Astrocyte of the spinal cord (primary cell): ENCODE results near the gene MYLK4.

ENCODE experiments used
- DNase-seq: peaks from one replicate; pipeline ENCODE4 v3.0.0; 2011; ENCODE audit warnings: low read depth, low spot score
- H3K4me3 ChIP-seq: 2 replicates; pipeline ENCODE4 v1.5.1; 2011; ENCODE audit warnings: low read depth, mild to moderate bottlenecking, low read length, moderate library complexity
- in situ Hi-C: cut with HindIII; loops from 2 replicates; pipeline ENCODE4 v1.10.0; 2017; ENCODE audit warnings: low sequenced_read_pairs
- TF ChIP-seq, protein P1 (sequence below): IDR thresholded peaks from 2 replicates; pipeline ENCODE4 v1.5.1; 2012; ENCODE audit warnings: low read depth, mild to moderate bottlenecking, low read length, inconsistent platforms

Gene MYLK4

GRCh38 chr6:2697291-2697690 lies 53.4 kb downstream of the MYLK4 start:
- no peak for DNase-seq
- no peak overlapping the region for H3K4me3 ChIP-seq
- in situ Hi-C loops: no loop called here
- TF ChIP-seq, protein P1, sequence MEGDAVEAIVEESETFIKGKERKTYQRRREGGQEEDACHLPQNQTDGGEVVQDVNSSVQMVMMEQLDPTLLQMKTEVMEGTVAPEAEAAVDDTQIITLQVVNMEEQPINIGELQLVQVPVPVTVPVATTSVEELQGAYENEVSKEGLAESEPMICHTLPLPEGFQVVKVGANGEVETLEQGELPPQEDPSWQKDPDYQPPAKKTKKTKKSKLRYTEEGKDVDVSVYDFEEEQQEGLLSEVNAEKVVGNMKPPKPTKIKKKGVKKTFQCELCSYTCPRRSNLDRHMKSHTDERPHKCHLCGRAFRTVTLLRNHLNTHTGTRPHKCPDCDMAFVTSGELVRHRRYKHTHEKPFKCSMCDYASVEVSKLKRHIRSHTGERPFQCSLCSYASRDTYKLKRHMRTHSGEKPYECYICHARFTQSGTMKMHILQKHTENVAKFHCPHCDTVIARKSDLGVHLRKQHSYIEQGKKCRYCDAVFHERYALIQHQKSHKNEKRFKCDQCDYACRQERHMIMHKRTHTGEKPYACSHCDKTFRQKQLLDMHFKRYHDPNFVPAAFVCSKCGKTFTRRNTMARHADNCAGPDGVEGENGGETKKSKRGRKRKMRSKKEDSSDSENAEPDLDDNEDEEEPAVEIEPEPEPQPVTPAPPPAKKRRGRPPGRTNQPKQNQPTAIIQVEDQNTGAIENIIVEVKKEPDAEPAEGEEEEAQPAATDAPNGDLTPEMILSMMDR: no peak

DNA sequence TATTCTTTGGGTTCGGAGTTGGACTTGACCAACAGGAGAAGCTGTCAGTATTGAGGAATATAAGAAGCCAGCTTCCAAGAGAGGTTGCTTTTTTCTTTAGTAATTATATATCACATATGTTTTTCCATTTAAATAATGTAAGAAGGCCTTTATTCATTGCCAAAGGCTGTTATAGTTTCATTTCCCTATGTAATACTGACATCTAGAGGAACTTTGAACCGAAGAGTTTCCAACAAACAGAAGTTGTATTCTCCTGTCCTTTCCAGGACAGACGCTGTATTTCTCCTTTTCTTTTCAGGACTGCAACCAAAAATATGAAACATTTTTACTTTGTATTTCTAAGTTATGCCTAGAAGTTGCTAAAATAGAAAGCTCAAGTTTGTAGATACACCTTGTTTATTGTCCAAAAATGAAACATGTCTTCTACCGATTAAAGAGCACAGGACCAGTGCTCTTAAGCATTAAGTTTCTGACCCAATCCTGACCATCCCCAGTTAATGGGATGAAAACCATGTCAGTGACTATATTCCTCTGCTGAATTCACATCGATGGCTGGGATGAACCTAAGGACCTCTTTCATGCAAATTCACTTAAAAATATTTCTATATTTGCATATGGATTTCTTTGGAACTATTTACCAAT lies 55.1 kb downstream of the MYLK4 start:
- H3K4me3 ChIP-seq: no peak overlapping the region
- DNase-seq: peak; percentile 68
- in situ Hi-C loops: no loop called here
- TF ChIP-seq, protein P1: peak; percentile 49

- no peak for DNase-seq
- TF ChIP-seq, protein P1: no peak
- H3K4me3 ChIP-seq: no peak overlapping the region
- in situ Hi-C loops: no loop called here
Observed at GRCh38 chr6:2693231-2693630, 57.5 kb downstream of the MYLK4 start.

DNA sequence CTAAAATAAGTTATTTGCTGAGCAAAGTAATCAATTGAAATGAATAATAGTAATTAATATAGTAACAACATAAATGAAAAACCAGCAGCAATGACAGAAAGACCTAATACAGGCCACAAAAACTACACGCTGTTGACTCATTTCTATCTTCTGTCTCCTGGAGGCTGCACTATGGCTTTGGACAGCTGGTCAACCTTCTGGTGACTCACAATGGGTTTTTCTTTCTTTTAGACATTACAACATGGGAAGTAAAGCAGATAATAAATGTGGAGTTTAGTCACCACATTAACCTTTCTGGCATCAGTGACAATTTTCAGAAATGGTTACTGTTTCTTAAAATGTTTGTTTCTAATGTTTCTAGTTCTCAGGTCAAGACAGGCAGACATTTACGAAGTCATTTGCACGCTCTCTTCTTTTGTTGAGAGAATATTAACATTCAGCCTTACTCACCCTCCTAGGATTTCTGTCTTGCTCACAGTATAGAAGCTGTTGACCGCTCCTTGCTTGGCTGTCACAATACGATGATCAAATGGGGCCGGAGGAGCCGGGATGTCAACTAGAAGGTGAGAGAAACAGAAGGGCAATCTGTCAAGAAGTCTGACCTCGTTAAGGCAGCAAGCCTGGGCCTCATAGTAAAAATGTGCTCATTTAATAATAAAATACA lies 62.2 kb downstream of the MYLK4 start:
- DNase-seq: peak; percentile 92
- H3K4me3 ChIP-seq: no peak overlapping the region
- TF ChIP-seq, protein P1: no peak
- in situ Hi-C loops: no loop called here

- no peak for DNase-seq
- TF ChIP-seq, protein P1: no peak
- in situ Hi-C loops: no loop called here
Observed at GRCh38 chr6:2687456-2687855, 63.3 kb downstream of the MYLK4 start.

GRCh38 chr6:2686515-2686914 lies 64.2 kb downstream of the MYLK4 start:
- H3K4me3 ChIP-seq: no peak overlapping the region
- no peak for DNase-seq
- TF ChIP-seq, protein P1: no peak
- in situ Hi-C loops: no loop called here

More at GRCh38 chr6:2687456-2687855, 63.3 kb downstream of the MYLK4 start:
- no peak overlapping the region for H3K4me3 ChIP-seq
